CD4-positive, alpha-beta T cell treated with Interleukin-21 for 1 hour (primary cell): ENCODE measurements around the gene COPS4.

Experiments used
- DNase-seq: peaks from one replicate; pipeline ENCODE4 v3.0.0-alpha.2; 2020

COPS4 gene

DNA sequence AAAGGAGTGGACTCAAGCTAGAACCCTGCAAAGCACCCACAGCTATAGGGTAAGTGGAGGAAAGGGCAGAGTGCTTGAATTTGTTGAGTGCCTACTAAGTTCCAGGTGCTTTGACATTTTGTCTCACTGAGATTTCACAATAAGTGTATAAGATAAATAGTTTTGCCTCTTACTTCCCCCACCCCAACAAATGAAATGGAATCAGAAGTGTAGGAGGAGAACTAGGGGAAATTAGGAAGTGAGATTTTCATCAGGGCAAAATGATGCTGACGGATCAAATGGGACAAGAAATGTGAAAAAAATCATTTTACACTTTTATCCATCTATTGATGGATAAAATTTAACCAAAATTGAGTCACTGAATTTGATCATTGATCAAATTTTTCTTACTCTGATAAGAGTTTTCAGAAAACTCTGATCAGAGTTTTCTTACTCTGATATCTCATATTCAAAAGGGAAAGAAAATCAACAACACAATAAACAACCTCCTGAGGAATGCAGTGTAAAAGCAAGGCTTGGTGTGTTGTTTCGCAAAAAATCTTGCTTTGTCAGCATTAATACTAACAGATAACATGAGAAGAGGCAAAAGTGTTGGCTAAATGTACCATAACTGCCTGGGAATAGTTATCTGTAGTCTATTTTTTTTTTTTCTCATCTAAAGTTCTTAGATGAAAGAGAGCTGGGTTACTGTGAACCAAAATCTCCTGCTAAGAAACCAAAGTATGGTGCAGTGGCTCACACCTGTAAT is 54.6 kb downstream of the COPS4 start:
- no peak for DNase-seq

DNA sequence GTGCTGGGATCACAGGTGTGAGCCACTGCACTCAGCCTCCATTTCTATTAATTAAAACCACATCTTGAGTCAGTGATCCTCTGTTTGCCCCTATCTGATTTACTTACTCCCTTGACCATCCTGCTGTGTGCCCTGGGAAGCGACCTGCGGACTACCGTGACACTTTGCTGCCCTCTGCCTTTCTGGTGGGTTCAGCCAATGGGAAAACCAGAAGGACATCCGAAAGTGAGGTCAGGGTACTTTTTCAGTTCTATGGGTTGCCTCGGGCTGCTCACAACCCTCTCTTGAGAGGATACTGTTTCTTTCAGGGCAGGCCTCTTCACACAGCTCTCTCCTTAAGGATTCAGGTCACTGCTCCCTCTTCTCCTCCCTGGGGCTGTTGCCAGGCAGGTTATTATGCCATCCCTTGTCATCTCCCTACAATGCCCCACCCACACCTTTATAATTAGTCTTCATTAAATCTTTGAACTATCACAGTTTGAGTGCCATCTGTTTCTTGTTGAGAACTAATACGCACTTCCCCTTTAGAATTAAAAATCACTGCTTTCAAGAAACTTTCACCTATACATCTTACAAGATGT is 58.2 kb downstream of the COPS4 start:
- DNase-seq, result no peak

DNA sequence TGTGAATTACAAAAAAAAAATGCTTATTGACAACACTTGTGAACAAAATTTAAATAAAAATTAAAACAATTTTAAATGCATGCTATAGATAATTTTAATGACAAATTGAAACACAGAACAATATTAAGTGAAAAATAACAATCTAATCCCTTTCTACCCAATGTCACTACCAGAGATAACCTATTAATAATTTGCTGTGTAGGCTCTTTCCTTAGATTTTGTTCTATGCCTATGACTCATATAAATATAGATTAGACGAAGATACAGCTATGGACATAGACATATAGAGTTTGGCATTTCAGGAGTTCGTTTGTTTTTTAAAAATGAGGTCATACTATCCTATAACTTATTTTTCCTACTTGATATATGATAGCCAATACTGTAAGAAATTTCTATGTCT is 61.4 kb downstream of the COPS4 start:
- no peak for DNase-seq

DNA sequence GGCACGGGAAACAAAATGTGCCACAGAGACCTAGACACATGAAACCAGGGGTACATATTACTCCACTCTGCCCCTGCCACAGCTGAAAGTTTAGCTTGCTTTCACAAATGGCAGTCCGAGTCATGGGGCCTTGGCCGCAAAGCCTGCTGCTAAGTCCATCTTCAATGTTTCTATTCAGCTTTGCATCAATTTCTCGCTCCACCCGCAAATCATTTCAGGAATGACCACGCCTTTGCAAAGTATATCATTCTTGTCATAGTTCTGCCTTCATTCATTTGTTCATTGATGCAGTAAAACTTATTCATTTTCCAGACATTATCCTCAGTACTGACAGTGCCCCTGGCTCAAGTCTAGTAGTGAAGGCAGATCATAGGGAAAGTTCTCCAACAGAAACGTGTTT is 70.0 kb downstream of the COPS4 start:
- no peak for DNase-seq

DNA sequence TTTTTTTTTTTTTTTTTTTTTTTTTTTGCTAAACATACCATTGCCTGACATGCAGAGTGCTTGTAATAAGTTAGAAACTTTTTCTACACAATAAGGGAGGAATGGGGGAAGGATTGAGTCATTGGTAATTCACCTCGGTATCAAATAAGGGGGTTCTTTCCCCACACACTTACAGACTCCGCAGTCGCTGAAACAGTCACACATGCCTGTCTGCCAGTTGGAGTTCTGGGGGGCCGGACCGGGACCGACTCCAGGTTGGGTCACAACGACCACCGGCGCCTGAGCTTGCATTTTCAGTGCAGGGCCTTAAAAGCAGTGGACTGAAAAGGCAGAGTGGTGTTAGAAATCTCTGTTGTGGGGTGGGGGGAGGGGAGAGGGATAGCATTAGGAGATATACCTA is 72.6 kb downstream of the COPS4 start:
- DNase-seq, result no peak

DNA sequence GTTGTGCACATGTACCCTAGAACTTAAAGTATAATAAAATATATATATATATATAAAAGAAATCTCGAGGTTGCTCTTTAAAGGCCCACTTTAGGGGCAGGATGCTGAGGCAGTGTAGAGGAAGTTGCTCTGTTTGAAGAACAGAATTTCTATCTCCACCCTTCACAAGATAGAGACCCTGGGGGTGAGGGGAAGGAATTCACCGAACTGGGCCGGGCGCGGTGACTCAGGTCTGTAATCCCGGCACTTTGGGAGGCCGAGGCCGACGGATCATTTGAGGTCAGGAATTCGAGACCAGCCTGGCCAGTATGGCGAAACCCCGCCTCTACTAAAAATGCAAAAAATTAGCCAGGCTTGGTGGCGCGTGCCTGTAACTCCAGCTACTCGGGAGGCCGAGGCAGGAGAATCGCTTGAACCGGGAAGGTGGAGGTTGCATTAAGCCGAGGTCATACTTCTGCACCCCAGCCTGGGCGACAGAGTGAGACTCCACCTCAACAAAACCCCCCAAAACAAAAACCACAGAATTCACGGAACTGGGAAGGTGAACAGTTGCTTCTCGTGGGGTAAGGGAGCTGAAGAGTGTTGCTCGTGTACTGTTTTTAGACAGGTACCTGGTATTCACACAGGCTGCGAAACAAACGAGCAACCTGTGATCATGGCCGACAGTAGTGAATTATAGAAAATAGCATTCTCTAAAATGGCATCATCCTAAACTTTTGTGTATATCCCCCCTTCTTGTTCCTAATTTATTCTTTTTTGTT is 73.3 kb downstream of the COPS4 start:
- peak; percentile 27 for DNase-seq

DNA sequence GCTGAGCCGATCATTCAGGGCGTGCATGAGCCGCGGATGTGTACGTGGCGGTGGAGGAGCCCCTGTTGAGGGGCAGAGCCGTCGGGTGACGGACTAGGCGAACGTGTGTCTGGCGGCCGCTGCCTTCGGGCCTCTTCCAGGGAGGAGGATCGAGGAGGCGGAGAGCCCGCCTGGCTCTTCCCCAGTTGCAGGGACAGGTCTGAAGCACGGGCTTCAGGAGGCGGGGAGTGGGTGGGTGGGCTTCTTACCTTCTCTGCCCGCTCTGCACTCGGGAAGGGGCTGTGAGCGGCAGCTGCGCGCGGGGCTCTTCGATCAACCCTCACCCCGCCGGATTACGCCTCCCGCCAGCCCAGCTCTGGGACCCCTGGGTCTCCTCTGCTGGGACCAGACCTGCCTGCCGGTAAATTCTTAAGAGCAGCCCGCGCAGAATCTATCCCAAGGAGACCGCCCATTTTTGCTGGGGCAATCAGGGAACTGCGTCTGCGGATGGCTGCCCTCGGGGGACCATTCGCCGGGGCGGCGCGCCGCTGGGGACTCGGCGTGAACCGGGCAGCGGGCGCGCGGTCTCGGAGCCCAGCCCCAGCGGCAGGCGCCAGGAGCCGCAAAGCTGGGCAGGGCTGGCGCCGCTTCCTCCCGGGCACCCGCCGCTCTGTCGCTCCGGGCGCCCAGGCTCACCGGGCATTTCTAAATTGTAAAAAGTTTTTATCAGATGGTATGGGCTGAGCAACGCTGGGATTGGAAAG is 74.7 kb downstream of the COPS4 start:
- peak; percentile 40 for DNase-seq

DNA sequence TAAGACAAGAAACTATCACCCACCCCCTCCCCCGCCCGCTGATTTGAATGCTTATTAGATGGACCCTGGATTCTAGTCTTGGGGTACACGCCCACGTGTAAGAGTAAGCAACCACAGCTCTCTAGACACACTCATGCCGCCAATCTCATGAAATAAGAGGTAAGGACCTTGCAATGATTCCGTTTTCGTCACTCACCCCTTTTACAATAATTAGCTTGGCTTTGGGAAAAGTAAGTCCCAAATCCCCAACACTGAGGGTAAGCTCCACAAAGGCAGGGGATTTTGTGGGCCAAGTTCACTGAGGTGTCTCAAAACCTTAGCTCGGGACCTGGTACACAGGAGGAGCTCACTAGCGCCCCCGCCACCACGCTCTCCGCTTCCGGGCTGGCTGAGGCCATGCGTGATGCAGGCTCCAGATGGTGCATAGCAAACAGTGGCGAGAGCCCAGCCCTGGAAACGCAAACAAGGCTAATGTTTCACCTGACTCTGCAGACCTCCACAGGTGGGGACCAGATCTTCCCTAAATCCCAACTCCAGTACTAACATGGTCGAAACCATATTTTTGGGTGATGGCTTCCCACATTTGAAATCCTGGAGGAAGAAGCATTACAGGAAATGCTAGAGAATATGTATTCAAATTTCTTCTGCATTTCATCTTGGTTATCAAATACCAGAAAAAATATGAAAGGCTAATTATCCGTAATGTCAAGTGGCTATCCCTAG is 75.4 kb downstream of the COPS4 start:
- DNase-seq, result peak; percentile 87

DNA sequence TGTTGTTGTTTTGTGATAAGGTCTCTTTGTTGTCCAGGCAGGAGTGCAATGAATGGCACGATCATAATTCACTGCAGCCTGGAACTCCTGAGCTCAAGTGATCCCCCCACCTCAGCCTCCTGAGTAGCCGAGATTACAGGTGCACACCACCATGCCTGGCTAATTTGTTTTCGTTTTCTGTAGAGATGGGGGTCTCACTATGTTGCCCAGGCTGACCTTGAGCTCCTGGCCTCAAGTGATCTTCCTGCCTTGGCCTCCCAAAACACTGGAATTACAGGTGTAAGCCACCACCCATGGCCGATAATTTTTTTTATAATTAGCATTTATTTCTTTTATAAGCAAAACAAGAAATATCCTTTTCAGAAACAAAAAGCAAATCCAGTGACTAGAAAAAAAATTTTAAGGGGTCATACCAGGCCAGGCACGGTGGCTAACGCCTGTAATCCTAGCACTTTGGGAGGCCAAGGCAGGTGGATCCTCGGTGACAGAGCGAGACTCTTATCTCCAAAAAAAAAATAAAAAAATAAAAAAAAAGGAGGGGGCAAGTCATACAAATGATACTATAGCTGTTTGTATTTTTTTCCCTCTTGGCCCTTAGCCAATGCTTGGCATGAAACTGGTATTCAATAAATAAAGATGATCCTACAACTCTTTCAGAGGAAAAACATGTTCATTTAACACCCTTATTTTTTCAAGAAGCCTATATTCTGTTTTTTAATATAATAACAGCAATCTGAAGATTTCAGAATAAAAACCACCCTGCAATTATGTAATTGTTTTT is 76.2 kb downstream of the COPS4 start:
- DNase-seq, result no peak

DNA sequence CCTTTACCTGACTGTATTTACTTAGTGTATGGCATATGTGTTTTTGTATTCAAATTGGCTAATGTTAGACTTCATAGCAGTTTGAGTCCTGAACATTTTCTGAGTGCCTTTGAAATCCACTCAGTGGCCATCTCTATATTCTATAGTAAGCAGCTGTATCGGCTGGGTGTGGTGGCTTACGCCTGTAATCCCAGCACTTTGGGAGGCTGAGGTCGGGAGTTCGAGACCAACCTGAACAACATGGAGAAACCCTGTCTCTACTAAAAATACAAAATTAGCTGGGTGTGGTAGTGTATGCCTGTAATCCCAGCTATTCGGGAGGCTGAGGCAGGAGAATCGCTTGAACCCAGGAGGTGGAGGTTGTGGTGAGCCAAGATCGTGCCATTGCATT is 76.8 kb downstream of the COPS4 start:
- peak; percentile 12 for DNase-seq

DNA sequence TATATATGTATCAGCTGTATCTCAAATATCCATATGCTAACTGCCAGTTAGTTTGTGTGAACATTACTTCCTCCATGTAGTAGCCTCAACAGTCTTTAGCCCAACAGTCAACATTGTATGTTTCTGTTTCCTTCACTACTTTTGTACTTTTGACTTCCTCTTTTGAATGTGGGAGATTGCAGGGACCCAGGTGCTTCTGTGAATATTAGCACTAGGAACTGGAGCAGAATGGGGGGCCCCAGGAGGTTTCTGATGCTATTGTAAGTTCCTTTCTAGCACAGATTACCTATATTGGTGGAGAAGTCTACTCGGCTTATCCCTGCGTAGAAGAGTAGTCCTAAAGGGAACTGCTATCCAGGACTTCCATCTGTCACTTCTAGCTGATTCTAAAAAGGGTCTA is 77.2 kb downstream of the COPS4 start:
- DNase-seq, result peak; percentile 40

DNA sequence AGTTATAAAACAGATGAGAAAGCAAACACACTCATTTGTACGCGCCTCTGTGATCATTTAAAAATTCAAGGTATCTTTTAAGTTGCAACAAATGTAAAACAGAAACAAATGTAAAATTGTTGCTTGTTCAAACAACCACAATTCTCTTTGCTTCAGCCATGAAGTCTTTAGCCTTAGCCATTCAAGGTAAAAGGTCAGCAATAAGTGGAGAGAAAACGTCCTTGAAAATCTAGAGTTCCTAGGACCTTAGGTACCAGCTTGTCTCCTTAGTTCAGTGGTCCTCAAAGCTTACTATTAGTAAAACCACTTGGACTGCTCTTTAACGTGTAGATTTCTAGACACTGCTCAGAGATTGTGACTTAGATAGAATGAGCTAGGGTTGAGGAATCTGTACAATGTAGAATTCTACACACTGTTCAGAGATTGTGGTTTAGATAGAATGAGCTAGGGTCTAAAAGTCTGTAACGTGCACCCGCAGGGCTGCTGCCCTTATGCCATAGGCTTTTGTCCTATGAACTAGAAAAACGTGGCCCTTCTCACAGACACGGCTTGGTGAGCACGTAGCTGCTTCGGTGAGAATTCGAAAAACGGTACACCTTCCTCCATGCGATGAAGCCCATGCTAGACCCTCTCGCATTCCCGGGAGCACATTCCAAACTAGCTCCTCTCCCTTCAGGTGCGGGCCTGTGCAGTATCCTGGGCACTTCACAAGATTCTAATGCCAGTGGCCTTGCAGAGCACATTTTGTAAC is 77.9 kb downstream of the COPS4 start:
- peak; percentile 36 for DNase-seq

DNA sequence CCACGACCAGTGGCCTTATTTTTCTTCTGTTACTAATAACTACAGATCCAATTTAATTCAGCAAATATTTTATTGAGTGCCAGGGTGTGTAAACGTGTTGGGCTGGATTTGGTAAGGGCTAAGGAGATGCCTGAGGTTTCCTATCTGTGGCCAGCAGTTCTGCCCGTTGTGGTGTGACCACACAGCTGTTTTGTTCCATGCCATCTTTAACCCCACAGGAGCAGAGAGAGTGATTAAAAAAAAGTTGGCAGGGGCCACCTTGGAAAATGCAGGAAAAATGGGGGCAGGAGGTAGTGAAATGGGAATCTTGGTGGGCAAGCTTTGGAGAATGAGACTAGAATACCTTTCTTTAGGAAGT is 78.4 kb downstream of the COPS4 start:
- peak; percentile 38 for DNase-seq

DNA sequence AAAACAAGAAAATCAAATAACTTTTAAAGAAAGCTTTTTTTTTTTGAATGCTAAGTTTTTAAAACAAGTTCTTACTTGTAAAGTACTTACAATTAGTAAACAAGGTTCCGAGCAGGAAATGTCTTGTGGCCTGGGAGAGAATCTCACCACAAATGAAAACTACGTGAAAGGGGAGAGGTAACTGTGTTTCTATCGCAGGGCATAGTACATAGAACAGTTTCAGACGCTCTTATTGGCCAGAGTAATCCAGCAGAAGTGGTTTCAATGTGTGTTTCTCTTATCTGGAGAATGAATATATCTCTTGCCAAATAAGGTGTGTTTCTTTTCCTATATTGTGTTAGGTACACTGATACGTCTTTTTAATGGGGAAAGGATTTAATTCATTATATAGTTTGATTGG is 79.6 kb downstream of the COPS4 start, which contains the start of gene PLAC8:
TSS of gene PLAC8 (minus strand) at position 154 of the 400 bp plus-strand sequence. CDS start 6,808 bp downstream, outside the sequence.
- peak; percentile 81 for DNase-seq

DNA sequence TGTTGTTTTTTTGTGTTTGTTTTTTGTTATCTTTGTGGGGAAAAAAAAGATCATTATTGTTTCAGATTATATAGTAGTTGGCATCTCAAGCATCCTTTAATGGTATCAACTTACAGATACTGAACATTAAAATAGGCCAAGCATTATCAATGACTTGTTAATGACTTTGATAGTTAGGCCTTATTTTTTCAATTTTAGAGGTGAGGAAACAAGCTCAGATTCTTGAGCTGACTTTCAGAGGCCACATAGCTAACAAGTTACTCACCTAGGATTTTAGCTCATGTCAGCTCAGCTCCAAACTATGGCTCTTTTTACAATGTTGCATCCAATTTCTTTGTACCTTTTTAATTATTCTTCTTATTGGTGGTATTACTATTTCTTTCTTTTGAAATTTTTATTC is 80.0 kb downstream of the COPS4 start:
- DNase-seq, result no peak

DNA sequence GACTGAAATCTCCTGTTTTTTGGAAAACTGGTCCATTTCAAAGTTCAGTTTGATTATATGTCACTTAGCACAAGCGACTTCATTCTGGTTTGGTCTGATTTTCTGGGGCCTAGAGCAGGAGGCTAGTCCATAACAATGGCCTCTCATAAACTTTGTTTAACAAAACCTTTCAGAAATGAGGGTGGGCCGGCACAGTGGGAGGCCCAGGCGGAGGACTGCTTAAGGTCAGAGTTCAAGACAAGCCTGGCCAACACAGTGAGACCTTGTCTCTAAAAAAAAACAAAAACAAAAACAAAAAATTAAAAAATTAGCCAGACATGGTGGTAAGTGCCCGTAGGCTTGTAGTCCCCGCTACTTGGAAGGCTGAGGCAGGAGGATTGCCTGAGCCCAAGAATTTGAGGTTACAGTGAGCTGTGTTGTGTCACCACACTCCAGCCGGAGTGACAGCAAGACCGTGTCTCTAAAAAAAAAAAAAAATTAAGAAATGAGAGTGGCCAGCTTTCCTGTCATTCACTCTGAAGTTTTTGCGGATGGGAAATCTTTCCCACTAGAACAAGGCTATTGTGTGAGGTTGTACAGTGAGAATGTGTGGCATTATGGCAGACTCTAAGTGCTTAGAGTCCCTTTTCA is 80.8 kb downstream of the COPS4 start:
- DNase-seq, result no peak

DNA sequence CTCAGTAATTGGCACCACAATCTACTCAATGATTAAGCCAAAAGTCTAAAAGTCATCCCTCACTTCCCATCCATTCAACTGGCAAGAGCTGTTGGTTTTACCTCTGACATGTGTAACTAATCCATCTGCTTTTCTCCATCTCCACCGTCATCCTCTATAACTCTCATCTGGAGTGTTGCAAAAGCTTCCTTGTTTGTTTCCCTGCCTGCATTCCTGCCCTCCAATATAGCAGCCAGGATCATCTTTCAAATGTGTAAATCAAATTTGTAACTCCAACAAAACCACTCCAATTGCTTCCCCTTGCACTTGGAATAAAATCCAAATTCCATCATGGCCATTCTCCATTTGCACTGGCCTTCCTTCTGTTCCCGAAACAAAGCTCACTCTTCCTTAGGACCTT is 83.9 kb downstream of the COPS4 start:
- no peak for DNase-seq

DNA sequence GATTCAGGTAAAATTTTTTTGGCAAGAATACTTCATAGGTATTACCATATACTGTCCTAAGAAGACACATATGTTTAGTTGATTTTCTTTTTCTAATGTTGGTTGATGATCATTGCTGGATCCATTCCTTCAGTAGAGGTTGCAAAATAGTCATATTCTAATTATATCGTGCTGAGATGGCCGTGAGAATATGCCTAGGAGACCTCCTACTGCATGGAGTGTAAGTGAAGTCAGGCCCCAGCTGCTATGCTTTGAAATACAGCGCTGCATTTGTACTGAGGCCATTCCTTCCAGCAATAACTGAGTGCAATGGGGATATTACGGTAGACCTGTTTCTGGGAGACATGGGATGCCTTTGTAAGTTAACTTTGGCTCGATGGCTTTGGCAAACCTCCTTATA is 86.3 kb downstream of the COPS4 start:
- no peak for DNase-seq

DNA sequence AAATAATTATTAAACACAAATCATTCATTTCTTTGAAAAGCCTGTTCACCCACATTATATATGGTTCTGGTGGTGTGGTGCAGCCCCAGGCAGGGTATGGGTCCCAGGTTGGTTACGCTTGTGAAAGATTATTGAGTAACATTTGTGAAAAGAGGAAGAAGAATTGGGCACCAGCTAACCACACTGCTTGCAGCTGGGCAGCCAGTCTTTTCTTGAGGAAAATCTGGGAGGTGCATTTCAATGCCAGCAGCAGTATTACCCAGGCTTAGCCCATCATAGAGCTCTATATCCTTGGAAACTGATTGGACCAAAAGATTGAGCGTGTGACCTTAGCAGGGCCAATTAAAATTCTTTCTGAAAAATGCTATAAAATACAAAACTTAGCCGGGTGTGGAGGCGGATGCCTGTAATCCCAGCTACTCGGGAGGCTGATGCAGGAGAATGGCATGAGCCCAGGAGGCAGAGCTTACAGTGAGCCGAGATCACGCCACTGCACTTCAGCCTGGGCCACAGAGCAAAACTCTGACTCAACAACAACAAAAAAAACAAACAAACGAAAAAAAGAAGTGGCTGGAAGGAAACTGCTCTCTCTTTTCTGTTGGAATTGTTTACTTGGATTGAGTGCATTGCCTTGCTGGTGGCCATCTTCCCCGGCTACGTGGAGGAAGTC is 89.3 kb downstream of the COPS4 start:
- DNase-seq, result no peak
